Activated CD4-positive, CD25-positive, alpha-beta regulatory T cell treated with anti-CD3 and anti-CD28 coated beads, Interleukin-2, amount 50 U/mL, for 24 hours (primary cell): ENCODE data around the gene TCF12.

Source experiments
- ATAC-seq, 2 donors: fragments of 150-1000 bp; cut with Tn5 transposase; one replicate each; pipeline ENCODE4 v1.10.0; 2021; ENCODE audit warnings: mild to moderate bottlenecking in 1 of 2, moderate library complexity in 1 of 2

TCF12 gene

GRCh38 chr15:57272771-57273357 is 354.4 kb downstream of the TCF12 start:
- ATAC-seq: no peak

GRCh38 chr15:57273402-57273801 is 355.0 kb downstream of the TCF12 start:
- ATAC-seq: no peak

GRCh38 chr15:57278439-57278838 is 360.0 kb downstream of the TCF12 start:
- no peak for ATAC-seq

DNA sequence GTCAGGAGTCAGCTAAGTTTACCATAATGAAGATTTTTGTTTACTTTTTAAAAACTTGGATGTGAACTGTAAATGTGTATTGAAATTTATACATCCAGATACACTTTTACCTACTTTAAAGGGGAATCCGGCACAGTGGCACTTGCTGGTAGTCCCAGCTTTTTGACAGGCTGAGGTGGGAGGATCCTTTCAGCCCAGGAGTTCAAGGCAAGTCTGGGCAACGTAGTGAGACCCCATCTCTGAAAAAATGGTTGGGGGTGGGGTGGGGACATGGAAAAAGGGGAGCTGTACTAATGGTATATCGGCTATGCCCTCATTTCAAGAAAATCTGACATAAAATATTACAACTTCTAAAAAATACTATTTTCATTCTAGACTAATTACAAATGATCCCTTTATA is 362.0 kb downstream of the TCF12 start:
- ATAC-seq: no peak

DNA sequence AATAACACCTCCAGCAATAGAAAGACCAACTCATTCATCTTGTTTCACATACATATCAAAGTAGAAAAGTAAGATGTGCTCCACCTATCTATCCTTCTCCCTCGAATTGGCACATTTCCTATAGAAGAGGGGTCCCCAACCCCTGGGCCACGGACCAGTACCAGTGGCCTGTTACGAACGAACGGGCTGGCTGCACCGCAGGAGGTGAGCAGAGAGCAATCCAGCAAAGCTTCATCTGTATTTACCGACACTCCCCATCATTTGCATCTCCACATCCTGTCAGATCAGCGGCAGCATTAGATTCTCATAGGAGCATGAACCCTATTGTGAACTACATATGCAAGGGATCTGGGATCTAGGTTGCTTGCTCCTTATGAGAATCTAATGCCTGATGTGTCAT is 362.9 kb downstream of the TCF12 start:
- no peak for ATAC-seq

GRCh38 chr15:57282686-57283085 is 364.2 kb downstream of the TCF12 start:
- no peak for ATAC-seq

DNA sequence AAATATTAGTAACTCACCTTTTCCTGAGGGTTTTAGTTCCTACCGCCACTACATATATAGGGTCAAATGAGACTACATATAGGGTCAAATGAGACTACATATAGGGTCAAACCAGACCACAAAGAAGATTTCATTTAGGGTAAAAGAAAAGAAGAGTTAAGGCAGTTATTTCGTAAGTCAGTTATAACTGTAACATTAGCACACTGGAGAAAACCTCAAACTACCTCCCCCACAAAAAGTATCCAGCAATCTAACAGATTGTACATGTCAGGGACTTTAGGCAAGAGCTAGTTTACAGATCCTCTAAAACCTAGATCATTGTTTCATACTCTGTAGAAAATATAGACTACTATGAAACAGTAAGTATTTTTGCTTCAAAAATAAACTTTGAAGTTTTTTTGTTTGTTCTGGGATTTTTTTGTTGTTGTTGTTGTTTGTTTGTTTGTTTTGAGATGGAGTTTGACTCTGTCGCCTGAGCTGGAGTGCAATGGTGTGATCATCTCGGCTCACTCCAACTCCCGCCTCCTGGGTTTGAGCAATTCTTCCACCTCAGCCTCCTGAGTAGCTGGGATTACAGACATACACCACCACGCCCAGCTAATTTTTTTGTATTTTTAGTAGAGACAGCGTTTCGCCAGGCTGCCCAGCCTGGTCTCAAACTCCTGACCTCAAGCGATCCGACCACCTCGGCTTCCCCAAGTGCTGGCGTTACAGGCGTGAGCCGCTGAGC is 365.5 kb downstream of the TCF12 start:
- no peak for ATAC-seq

GRCh38 chr15:57284535-57284934 is 366.1 kb downstream of the TCF12 start:
- peak in 1 of 2 donors; percentile 20 for ATAC-seq

GRCh38 chr15:57285386-57285785 is 366.9 kb downstream of the TCF12 start:
- no peak for ATAC-seq

DNA sequence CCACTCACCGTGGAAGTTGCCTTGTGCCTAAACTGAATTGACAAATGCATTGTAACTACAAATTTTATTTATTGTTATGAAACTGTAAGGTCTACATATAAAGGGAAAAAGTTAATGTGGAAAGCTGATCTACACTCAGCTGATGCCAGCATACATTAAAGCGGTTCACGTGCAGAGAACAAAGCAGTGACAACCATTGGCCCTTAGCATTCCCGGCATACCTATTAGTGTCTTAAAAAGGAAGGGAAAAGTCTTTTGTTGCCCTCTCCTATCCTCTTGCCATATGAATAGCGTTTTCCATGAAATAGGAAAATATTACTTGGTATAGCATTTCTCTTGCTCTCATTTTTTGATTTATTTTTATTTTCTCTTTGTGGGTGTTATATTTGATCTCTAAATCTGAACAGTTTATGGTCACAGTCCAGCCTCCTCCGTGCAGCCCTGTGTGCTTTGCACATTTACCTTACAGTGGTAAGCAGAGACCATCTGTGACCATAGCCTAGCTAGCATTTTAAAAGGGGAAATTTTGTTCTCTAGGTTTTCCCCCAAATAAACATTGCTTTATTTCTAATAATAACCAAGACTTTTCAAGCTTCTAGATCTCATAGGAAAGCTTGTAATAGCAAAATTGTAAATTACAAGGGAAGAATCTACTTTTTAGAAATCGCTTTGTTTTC is 368.1 kb downstream of the TCF12 start:
- ATAC-seq: no peak

- no peak for ATAC-seq
Observed at GRCh38 chr15:57287123-57287521, 368.7 kb downstream of the TCF12 start.

DNA sequence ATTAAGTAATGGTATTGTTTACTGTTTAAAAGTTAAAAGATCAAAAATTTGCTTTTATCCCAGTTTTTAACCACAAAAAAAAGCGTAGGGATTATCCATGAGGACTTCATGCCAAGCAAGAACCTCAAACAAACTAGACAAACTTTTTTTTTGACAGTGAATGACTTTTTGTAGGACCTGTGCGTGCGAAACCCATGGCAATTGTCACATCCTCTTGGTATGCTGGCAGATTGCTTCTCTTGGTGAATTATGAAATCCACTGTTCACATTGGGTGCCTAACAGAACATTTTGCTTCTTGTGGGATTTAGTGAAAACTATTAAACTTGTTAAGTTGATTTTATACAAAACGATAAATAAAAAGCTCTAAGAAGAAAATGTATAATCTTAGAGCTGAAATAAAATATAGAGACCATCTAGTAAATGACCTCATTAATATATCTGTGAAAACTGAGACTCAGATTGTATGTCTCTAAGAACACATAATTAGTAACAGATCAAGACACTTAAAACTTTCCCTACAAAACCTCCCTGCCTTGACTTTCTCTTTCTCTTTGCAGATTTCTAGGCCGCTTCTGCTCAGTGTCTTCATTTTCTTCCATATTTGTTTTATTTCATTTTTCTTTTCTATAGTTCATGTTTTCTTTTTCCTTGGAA is 370.6 kb downstream of the TCF12 start:
- no peak for ATAC-seq

DNA sequence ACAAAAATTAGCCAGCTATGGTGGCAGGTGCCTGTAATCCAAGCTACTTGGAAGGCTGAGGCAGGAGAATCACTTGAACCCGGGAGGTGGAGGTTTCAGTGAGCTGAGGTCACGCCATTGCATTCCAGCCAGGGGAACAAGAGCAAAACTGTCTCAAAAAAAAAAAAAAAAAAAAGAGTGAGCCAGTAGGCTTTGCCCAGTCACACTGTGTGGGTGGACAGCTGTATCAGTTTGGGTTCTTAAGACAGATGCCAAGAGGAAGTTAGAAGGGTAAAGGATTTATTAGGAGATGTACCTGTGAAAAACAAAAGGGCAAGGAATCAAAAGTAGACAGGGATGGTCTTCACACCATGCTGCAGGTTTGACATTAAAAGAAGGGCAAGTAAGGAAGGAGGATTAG is 371.7 kb downstream of the TCF12 start:
- no peak for ATAC-seq

GRCh38 chr15:57290826-57291225 is 372.4 kb downstream of the TCF12 start:
- no peak for ATAC-seq

GRCh38 chr15:57296473-57297162 is 378.2 kb downstream of the TCF12 start:
- ATAC-seq: no peak

GRCh38 chr15:57297163-57297593 is 378.7 kb downstream of the TCF12 start:
- ATAC-seq: no peak

DNA sequence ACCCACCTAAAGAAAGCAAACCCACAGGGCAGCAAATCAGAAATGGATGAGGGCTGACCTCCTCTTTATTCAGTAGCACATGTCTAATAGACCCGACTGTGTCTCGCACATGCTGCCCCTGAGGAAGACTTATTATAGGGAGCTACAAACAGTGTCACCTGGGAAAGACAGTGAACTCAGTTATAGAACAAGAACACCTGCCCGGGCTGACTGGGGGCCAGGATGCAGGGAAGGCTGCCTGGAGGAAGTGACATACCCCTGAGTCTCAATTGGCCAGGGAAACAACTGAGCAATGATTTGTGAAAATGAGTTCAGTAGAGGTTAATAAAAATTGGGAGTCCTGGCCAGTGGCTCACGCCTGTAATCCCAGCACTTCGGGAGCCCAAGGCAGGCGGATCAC is 379.2 kb downstream of the TCF12 start:
- ATAC-seq: no peak

- ATAC-seq: no peak
Observed at GRCh38 chr15:57298204-57298603, 379.8 kb downstream of the TCF12 start.

GRCh38 chr15:57298843-57299550 is 380.6 kb downstream of the TCF12 start:
- ATAC-seq: no peak

- no peak for ATAC-seq
Observed at GRCh38 chr15:57301307-57301706, 382.9 kb downstream of the TCF12 start.

- no peak for ATAC-seq
Observed at GRCh38 chr15:57302640-57303257, 384.3 kb downstream of the TCF12 start.

DNA sequence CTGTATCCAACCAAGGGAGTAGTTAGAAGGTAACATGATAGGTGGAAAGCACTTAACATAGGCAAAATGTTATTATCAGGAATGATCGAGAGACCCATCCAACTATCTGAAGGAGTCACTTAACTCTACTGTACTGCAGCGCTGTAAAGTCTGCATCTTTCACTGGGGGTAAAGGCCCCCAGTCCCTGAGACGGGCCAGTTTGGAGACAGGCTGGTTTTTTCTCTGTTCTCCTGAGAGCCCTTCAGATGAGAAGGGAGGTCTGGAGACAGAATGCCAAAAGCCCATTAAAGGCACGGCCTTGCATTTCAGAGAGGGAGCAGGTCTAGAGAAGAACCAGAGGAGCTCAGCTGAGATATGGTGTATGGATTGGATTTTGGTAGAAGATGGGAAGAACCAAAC is 386.6 kb downstream of the TCF12 start:
- no peak for ATAC-seq
